GM12878 (cell line): ENCODE data around the gene FAM50A. TPM values are rescaled to one million over a fixed set of nuclear protein-coding genes. Genes with fewer than 3 reads are reported as not detected.

Source experiments
- ASH2L ChIP-seq: fragments of 300-600, 200-600 bp; sonication (generic); IDR thresholded peaks from 2 replicates; pipeline ENCODE4 v1.6.1; 2017; ENCODE audit warnings: low read depth, mild to moderate bottlenecking, borderline replicate concordance
- ATF2 ChIP-seq: IDR thresholded peaks from 2 replicates; pipeline ENCODE4 v1.6.1; 2012; ENCODE audit warnings: low read length, inconsistent platforms
- BCL3 ChIP-seq: IDR thresholded peaks from 2 replicates; pipeline ENCODE4 v1.6.1; 2011; ENCODE audit warnings: borderline replicate concordance, low read depth, mild to moderate bottlenecking, moderate library complexity, low read length; ENCODE audit not compliant: insufficient read depth, poor library complexity, severe bottlenecking
- BRCA1 ChIP-seq: IDR thresholded peaks from 2 replicates; pipeline ENCODE4 v1.6.1; 2011; ENCODE audit warnings: low read depth, low read length, improper control_type of control experiment
- CHD1 ChIP-seq: IDR thresholded peaks from 2 replicates; pipeline ENCODE4 v1.6.1; 2012; ENCODE audit warnings: low read depth, low read length, improper control_type of control experiment
- E4F1 ChIP-seq: fragments of 450-650 bp; IDR thresholded peaks from 2 replicates; pipeline ENCODE4 v1.6.1; 2018; ENCODE audit warnings: borderline replicate concordance, mild to moderate bottlenecking; ENCODE audit not compliant: partially characterized antibody
- ETV6 ChIP-seq, 2 experiments: fragments of 450-650 bp in 1 of 2; IDR thresholded peaks in 1 of 2; conservative IDR thresholded peaks in 1 of 2; 2 replicates each; pipeline ENCODE4 v1.6.1; 2014; ENCODE audit warnings: antibody characterized with exemption in 1 of 2, borderline replicate concordance in 1 of 2, low read depth in 1 of 2, mild to moderate bottlenecking in 1 of 2, moderate library complexity in 1 of 2
- EZH2 ChIP-seq: IDR thresholded peaks from 2 replicates; pipeline ENCODE4 v1.6.1; 2012; ENCODE audit warnings: low read depth, mild to moderate bottlenecking, control low read depth, inconsistent platforms, low read length, borderline replicate concordance; ENCODE audit not compliant: control insufficient read depth
- FOS ChIP-seq: IDR thresholded peaks from 3 replicates; pipeline ENCODE4 v1.6.1; 2011; ENCODE audit warnings: borderline replicate concordance; ENCODE audit not compliant: insufficient read length; ENCODE audit errors: extremely low read depth
- JUNB ChIP-seq: IDR thresholded peaks from 2 replicates; pipeline ENCODE4 v1.6.1; 2016; ENCODE audit warnings: antibody characterized with exemption, mild to moderate bottlenecking
- MTA3 ChIP-seq: IDR thresholded peaks from 2 replicates; pipeline ENCODE4 v1.6.1; 2012; ENCODE audit warnings: low read length, inconsistent platforms, borderline replicate concordance
- MYC ChIP-seq: IDR thresholded peaks from 2 replicates; pipeline ENCODE4 v1.6.1; 2011; ENCODE audit warnings: mild to moderate bottlenecking, low read length, moderate library complexity, inconsistent platforms; ENCODE audit not compliant: insufficient read depth, insufficient replicate concordance, insufficient read length, severe bottlenecking
- NFYA ChIP-seq: IDR thresholded peaks from 2 replicates; pipeline ENCODE4 v1.6.1; 2011; ENCODE audit warnings: low read depth, mild to moderate bottlenecking, low read length, improper control_type of control experiment, borderline replicate concordance
- POLR2AphosphoS5 ChIP-seq: IDR thresholded peaks from 2 replicates; pipeline ENCODE4 v1.6.1; 2011; ENCODE audit warnings: mild to moderate bottlenecking, low read length, inconsistent platforms
- SIX5 ChIP-seq: IDR thresholded peaks from 2 replicates; pipeline ENCODE4 v1.6.1; 2011; ENCODE audit warnings: mild to moderate bottlenecking, low read depth, low read length, moderate library complexity; ENCODE audit not compliant: severe bottlenecking
- SPI1 ChIP-seq: IDR thresholded peaks from 2 replicates; pipeline ENCODE4 v1.6.1; 2011; ENCODE audit warnings: low read depth, mild to moderate bottlenecking, low read length, moderate library complexity, borderline replicate concordance; ENCODE audit not compliant: insufficient read depth
- TCF7 ChIP-seq: IDR thresholded peaks from 2 replicates; pipeline ENCODE4 v1.6.1; 2014; ENCODE audit warnings: antibody characterized with exemption, borderline replicate concordance
- YY1 ChIP-seq: IDR thresholded peaks from 2 replicates; pipeline ENCODE4 v1.6.1; 2011; ENCODE audit warnings: low read depth, mild to moderate bottlenecking, low read length
- ZBTB4 ChIP-seq: fragments of 450-650 bp; formaldehyde crosslinking; IDR thresholded peaks from 2 replicates; pipeline ENCODE4 v1.4.0; 2022; ENCODE audit warnings: mild to moderate bottlenecking, moderate library complexity
- ZNF622 ChIP-seq: fragments of 450-650 bp; IDR thresholded peaks from 2 replicates; pipeline ENCODE4 v1.6.1; 2017; ENCODE audit warnings: mild to moderate bottlenecking, inconsistent platforms
- polyA plus RNA-seq, 11 experiments: library from polyadenylated mRNA; depleted of rRNA in 4 of 11; unstranded in 6 of 11; stranded (reverse) in 5 of 11; fragments of >200 nt; fragmentation: Nextera tagmentation in 4 of 11; fragmentation: Illumina TruSeq in 1 of 11; extraction: Ambion mirVana in 4 of 11; extraction: Trizol in 1 of 11; gene quantifications; 1 replicate in 1 of 11; 2 replicates in 10 of 11; pipeline versions ENCODE4 v1.2.1 to v1.2.3, GENCODE V29; 2011 to 2016; ENCODE audit warnings: inconsistent platforms in 2 of 11, missing spikeins in 2 of 11, low read depth in 1 of 11
- total RNA-seq, 4 experiments: library from RNA; depleted of rRNA in 3 of 4; stranded (reverse); fragments of >200 nt in 3 of 4; fragmentation: Illumina TruSeq in 1 of 4; extraction: Trizol in 1 of 4; gene quantifications; 2 replicates each; pipeline versions ENCODE4 v1.2.1 to v1.2.3, GENCODE V29; 2013 to 2021

The FAM50A gene
- total and polyA plus RNA-seq, 10 of the 15 experiments (the other 5 are each of a cell fraction or from before 2014, with no cell fraction given) = 4.2 to 46.7 (median 34.6) TPM

- TF ChIP-seq FOS = no peak
- no peak for TF ChIP-seq ZNF622
- TF ChIP-seq JUNB = no peak
- TF ChIP-seq TCF7 = no peak
- TF ChIP-seq CHD1 = no peak
- no peak for TF ChIP-seq ASH2L
- no peak for TF ChIP-seq ZBTB4
- no peak for TF ChIP-seq SPI1
- TF ChIP-seq ETV6 (conservative IDR thresholded peaks at IDR 0.05 in 1 of 2, IDR thresholded peaks at IDR 0.05 in 1 of 2; ENCODE audit: borderline replicate concordance in 1 of 2, low read depth in 1 of 2) = no peak
- TF ChIP-seq BCL3 = peak; percentile 21
- TF ChIP-seq EZH2 = no peak
- peak; percentile 63; the same call in 1 of the 2 replicates for TF ChIP-seq ATF2
- TF ChIP-seq MYC = no peak
- TF ChIP-seq BRCA1 = no peak
- no peak for TF ChIP-seq YY1
- TF ChIP-seq SIX5 = no peak
- peak; percentile 84; the same call in 1 of the 2 replicates for TF ChIP-seq MTA3
- TF ChIP-seq E4F1 = no peak
- no peak for TF ChIP-seq NFYA
- TF ChIP-seq POLR2AphosphoS5 = peak; percentile 96
Observed at GRCh38 chrX:154401045-154401799, 42.7 kb upstream of the FAM50A start (continued).
